ENCODE results near the gene ERLIN1. TPM values are rescaled to one million over a fixed set of nuclear protein-coding genes. Genes with fewer than 3 reads are reported as not detected.

Gene ERLIN1
- total and polyA plus RNA-seq, 7 donors, result 7.4 to 28.4 (median 10.9) TPM

DNA sequence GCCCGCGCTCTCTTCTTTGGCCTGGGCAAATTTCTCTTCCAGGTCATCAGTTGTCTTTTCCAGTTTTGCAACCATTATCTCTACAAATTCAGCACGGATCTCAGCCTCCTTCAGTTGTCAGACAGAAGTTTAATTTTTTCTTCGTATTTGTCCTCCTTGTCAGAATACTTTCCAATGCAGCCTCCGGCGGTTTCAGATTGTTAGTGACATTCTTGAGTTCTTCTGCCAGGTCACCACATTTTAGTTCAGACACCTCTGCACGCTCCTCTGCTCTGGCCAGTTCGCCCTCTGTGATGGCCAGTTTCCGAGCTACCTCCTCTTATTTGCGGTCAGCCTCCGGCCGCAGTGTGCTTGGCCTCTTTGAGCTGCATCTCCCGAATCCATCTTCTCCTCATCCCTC, 71.4 kb downstream of the ERLIN1 start:
- no peaks in the 10 kb centered on the region for H3K9me3 ChIP-seq
- H3K27ac ChIP-seq, result no peak overlapping the region
- no peak overlapping the region for H3K4me3 ChIP-seq
- 94 to 95% methylated on average over 13 of the region's 13 CpGs for WGBS, 2 donors
- TF ChIP-seq EP300 (IDR thresholded peaks at IDR 0.05) (no peak), CTCF (IDR thresholded peaks at IDR 0.05) (no peak), POLR2AphosphoS5 (IDR thresholded peaks at IDR 0.05) (no peak), POLR2A (IDR thresholded peaks at IDR 0.05) (no peak)
- peaks cover 0 to 31% (median 10%) of the 10 kb centered on the region in 3 donors for H3K27me3 ChIP-seq
- no peaks in the 10 kb centered on the region for H3K36me3 ChIP-seq
- DNase-seq, result no peak
- intact Hi-C loops (cut with DNase I), result no loop called here
- peaks cover 0 to 5% (median 0%) of the 10 kb centered on the region in 4 donors for H3K4me1 ChIP-seq

- 34 to 39% methylated on average over 3 of the region's 3 CpGs for WGBS, 2 donors
- intact Hi-C loops (cut with DNase I), result no loop called here
Measured at GRCh38 chr10:100109670-100110069, 76.2 kb downstream of the ERLIN1 start.

DNA sequence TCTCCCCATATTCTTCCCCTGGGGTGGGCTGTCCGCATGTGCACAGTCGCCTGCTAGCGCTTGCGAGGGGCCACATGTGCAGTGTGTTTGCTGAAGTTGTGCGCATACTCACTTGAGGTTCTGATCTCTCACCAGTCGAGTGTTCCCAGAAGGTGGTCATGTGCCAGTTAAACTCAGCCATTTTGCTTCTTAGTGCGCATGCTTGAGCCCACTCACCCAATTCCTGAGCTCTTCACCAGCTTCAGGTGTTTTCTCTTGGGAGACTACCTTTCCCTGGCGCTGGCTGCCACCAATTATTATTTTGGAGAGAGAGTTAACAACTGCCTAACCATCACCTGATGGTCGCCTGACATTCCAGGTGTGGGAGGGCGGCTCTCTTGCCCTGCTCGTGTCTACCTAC, 79.0 kb downstream of the ERLIN1 start:
- no peaks in the 10 kb centered on the region for H3K27me3 ChIP-seq
- H3K4me3 ChIP-seq, result no peak overlapping the region
- WGBS, 2 donors, result 81 to 82% methylated on average over 11 of the region's 11 CpGs
- DNase-seq, result no peak
- intact Hi-C loops (cut with DNase I), result no loop called here
- H3K27ac ChIP-seq, result no peak overlapping the region
- TF ChIP-seq CTCF (IDR thresholded peaks at IDR 0.05) (no peak), POLR2AphosphoS5 (IDR thresholded peaks at IDR 0.05) (no peak), EP300 (IDR thresholded peaks at IDR 0.05) (no peak), POLR2A (IDR thresholded peaks at IDR 0.05) (no peak)
- no peaks in the 10 kb centered on the region for H3K36me3 ChIP-seq
- H3K4me1 ChIP-seq, result no peaks in the 10 kb centered on the region
- peaks cover 0 to 2% (median 0%) of the 10 kb centered on the region in 4 donors for H3K9me3 ChIP-seq

More at GRCh38 chr10:100109670-100110069, 76.2 kb downstream of the ERLIN1 start:
- TF ChIP-seq CTCF (IDR thresholded peaks at IDR 0.05), result no peak
- no peak for TF ChIP-seq POLR2A (IDR thresholded peaks at IDR 0.05)
- no peak for TF ChIP-seq POLR2AphosphoS5 (IDR thresholded peaks at IDR 0.05)
- TF ChIP-seq EP300 (IDR thresholded peaks at IDR 0.05), result no peak
- Histone ChIP-seq H3K36me3 (no peaks in the 10 kb centered on the region), H3K4me3 (no peak overlapping the region), H3K9me3 (peaks cover 0 to 2% (median 0%) of the 10 kb centered on the region in 4 donors), H3K27me3 (no peaks in the 10 kb centered on the region), H3K27ac (no peak overlapping the region), H3K4me1 (no peaks in the 10 kb centered on the region)
- no peak for DNase-seq

DNA sequence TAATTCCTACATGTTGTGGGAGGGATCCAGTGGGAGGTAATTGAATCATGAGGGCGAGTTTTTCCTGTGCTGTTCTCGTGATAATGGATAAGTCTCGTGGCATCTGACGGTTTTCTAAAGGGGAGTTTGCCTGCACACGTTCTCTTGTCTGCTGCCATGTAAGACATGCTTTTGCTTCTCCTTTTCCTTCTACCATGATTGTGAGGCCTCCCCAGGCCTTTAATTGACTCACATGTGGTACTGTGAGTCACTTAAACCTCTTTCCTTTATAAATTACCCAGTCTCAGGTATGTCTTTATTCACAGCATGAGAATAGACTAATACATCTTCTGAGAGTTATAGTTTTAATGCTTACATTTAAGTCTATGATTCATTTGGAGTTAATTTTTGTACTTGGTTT, 81.5 kb downstream of the ERLIN1 start:
- H3K27me3 ChIP-seq, result no peaks in the 10 kb centered on the region
- no peak for TF ChIP-seq EP300 (IDR thresholded peaks at IDR 0.05)
- TF ChIP-seq CTCF (IDR thresholded peaks at IDR 0.05), result no peak
- no peak for TF ChIP-seq POLR2A (IDR thresholded peaks at IDR 0.05)
- no peak for TF ChIP-seq POLR2AphosphoS5 (IDR thresholded peaks at IDR 0.05)
- H3K27ac ChIP-seq, result no peak overlapping the region
- H3K36me3 ChIP-seq, result no peaks in the 10 kb centered on the region
- WGBS, 2 donors, result 87 to 93% methylated on average over 5 of the region's 5 CpGs
- H3K4me3 ChIP-seq, result no peak overlapping the region
- no peak for DNase-seq
- H3K4me1 ChIP-seq, result no peaks in the 10 kb centered on the region
- peaks cover 0 to 2% (median 0%) of the 10 kb centered on the region in 4 donors for H3K9me3 ChIP-seq
- intact Hi-C loops (cut with DNase I), result no loop called here

GRCh38 chr10:100103581-100103980, 82.2 kb downstream of the ERLIN1 start:
- H3K27ac ChIP-seq, result no peak overlapping the region
- H3K4me1 ChIP-seq, result no peaks in the 10 kb centered on the region
- intact Hi-C loops (cut with DNase I), result no loop called here
- 71 to 74% methylated on average over 5 of the region's 5 CpGs for WGBS, 2 donors
- peaks cover 0 to 2% (median 0%) of the 10 kb centered on the region in 4 donors for H3K9me3 ChIP-seq
- DNase-seq, result no peak
- H3K4me3 ChIP-seq, result no peak overlapping the region
- no peaks in the 10 kb centered on the region for H3K27me3 ChIP-seq
- no peak for TF ChIP-seq POLR2A (IDR thresholded peaks at IDR 0.05)
- no peak for TF ChIP-seq EP300 (IDR thresholded peaks at IDR 0.05)
- no peak for TF ChIP-seq CTCF (IDR thresholded peaks at IDR 0.05)
- no peak for TF ChIP-seq POLR2AphosphoS5 (IDR thresholded peaks at IDR 0.05)
- no peaks in the 10 kb centered on the region for H3K36me3 ChIP-seq
